BE2C (cell line): Measurements from ENCODE around the gene LRP11.
A peak's percentile ranks its signal among the peaks of the same experiment; 100 is the strongest.
"Not testable (repeated sequence)": the region's sequence is repeated elsewhere in the genome, so short reads cannot be mapped to it uniquely, and the experiment has no call there.

Source experiments
- DNase-seq: peaks from one replicate; pipeline ENCODE4 v3.0.0-alpha.2; 2020
- H3K27me3 ChIP-seq: fragments of 250-450 bp; sonication (Bioruptor Pico); 2 replicates; pipeline ENCODE4 v1.5.1; 2020; ENCODE audit warnings: mild to moderate bottlenecking
- H3K36me3 ChIP-seq: fragments of 250-450 bp; sonication (Bioruptor Pico); 2 replicates; pipeline ENCODE4 v1.5.1; 2020; ENCODE audit warnings: mild to moderate bottlenecking
- H3K4me1 ChIP-seq: fragments of 250-450 bp; sonication (Bioruptor Pico); 2 replicates; pipeline ENCODE4 v1.5.1; 2020
- H3K4me3 ChIP-seq: 2 replicates; pipeline ENCODE4 v1.5.1; 2011; ENCODE audit warnings: low read depth, low read length
- H3K9me3 ChIP-seq: fragments of 250-450 bp; sonication (Bioruptor Pico); 2 replicates; pipeline ENCODE4 v1.5.1; 2020
- TF ChIP-seq, protein P1 (sequence below): IDR thresholded peaks from 2 replicates; pipeline ENCODE4 v1.5.1; 2012; ENCODE audit warnings: mild to moderate bottlenecking, low read depth, low read length

The LRP11 gene

DNA sequence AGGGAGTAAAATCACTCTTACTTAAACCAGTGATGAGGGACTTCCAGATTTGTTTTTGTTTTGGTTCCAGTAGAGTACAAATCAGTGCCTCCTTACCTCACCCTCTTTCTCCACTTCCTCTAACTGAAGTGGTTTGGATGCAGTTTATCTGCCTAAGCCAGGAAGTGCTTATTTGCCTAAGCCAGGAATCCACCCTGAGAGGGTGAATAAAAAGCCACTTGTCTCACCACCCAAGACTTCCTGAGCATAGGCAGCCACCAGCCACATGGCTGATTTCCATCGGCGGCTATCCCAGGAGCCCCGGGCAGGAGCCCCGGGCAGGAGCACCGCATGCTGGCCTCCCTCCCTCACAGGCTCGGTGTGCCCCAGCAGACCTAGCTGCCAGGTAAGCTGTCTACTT, 12.0 kb downstream of the LRP11 start:
- peaks cover 9% of the 10 kb centered on the region for H3K4me1 ChIP-seq
- no peak for DNase-seq

DNA sequence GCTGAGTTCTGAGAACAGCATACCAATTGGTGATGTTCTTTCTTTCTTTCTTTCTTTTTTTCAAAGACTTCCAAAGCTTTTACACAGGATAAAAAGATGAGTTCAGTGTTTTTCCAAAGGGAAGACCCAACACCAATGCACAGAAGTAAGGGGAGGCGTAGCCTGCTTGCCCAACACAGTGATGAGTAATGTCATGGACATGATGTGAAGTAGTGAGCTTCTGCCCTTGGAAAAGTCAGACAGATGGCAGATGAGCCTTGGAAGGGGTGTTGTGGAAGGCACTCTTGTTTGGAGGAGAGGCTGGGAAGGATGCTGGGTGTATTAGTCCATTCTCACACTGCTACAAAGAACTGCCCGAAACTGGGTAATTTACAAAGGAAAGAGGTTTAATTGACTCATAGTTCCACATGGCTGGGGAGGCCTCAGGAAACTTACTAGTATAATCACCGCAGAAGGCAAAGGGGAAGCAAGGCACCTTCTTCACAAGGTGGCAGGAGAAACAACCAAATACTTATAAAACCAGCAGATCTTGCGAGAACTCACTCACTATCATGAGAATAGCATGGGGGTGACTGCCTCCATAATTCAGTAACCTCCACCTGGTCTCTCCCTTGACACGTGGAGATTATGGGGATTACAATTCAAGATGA, 12.6 kb downstream of the LRP11 start:
- Histone ChIP-seq H3K36me3 (no peaks in the 10 kb centered on the region), H3K27me3 (no peaks in the 10 kb centered on the region), H3K4me1 (peaks cover 13% of the 10 kb centered on the region), H3K9me3 (no peaks in the 10 kb centered on the region), H3K4me3 (no peak overlapping the region)
- DNase-seq = no peak
- TF ChIP-seq, protein P1, sequence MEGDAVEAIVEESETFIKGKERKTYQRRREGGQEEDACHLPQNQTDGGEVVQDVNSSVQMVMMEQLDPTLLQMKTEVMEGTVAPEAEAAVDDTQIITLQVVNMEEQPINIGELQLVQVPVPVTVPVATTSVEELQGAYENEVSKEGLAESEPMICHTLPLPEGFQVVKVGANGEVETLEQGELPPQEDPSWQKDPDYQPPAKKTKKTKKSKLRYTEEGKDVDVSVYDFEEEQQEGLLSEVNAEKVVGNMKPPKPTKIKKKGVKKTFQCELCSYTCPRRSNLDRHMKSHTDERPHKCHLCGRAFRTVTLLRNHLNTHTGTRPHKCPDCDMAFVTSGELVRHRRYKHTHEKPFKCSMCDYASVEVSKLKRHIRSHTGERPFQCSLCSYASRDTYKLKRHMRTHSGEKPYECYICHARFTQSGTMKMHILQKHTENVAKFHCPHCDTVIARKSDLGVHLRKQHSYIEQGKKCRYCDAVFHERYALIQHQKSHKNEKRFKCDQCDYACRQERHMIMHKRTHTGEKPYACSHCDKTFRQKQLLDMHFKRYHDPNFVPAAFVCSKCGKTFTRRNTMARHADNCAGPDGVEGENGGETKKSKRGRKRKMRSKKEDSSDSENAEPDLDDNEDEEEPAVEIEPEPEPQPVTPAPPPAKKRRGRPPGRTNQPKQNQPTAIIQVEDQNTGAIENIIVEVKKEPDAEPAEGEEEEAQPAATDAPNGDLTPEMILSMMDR = no peak

More for the DNA sequence above, 12.0 kb downstream of the LRP11 start:
- Histone ChIP-seq H3K9me3 (no peaks in the 10 kb centered on the region), H3K4me3 (no peak overlapping the region), H3K27me3 (no peaks in the 10 kb centered on the region), H3K36me3 (no peaks in the 10 kb centered on the region)
- TF ChIP-seq, protein P1 = no peak

DNA sequence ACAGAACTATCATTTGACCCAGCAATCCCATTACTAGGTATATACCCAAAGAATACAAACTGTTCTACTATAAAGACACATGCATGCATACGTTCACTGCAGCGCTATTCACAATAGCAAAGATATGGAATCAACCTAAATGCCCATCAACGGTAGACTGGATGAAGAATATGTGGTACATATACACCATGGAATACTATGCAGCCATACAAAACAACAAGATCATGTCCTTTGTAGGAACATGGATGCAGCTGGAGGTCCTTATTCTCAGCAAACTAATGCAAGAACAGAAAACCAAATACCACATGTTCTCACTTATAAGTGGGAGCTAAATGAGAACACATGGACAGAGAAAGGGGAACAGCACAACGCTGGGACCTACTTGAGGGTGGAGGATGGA, 15.8 kb downstream of the LRP11 start:
- not testable (repeated sequence) for DNase-seq, H3K9me3 ChIP-seq, H3K4me3 ChIP-seq, H3K27me3 ChIP-seq, H3K36me3 ChIP-seq
- H3K4me1 ChIP-seq = peaks cover 31% of the 10 kb centered on the region

DNA sequence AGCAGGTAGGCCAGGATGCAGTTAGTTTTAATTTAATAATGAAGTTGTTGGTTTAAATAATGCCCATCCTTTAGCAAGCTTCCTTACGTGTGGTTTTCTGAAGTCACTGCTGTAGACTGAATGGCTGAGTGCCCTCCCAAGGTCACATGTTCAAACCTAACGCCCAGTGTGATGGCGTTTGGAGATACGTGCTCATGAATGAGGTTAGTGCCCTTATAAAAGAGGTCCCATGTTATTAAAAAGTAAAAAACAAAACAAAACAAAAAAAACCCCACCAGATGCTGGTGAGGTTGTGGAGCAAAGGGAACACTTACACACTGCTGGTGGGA, 16.3 kb downstream of the LRP11 start:
- no peak overlapping the region for H3K4me3 ChIP-seq
- peaks cover 31% of the 10 kb centered on the region for H3K4me1 ChIP-seq
- DNase-seq = no peak
- TF ChIP-seq, protein P1 = no peak
- H3K9me3 ChIP-seq = no peaks in the 10 kb centered on the region
- no peaks in the 10 kb centered on the region for H3K36me3 ChIP-seq
- no peaks in the 10 kb centered on the region for H3K27me3 ChIP-seq

DNA sequence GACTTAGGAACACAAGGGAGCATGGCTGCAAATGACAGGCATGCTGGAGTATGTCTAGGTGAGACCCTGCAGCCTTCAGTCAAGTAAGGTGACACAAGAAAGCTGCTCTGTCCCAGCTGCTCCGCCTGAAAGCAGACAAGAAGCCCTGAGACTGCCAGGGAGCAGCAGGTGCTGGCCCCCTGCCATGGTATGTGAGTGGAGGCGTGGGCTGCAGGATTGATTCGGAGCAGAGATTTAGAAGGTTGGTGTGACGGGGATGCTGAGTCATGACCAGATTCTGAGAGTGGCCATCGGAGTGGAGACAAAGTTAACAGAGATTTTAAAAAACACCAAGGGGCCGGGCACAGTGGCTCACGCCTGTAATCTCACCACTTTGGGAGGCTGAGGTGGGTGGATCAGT, 17.8 kb downstream of the LRP11 start:
- Histone ChIP-seq H3K9me3 (no peaks in the 10 kb centered on the region), H3K27me3 (no peaks in the 10 kb centered on the region), H3K4me1 (peaks cover 31% of the 10 kb centered on the region), H3K36me3 (no peaks in the 10 kb centered on the region), H3K4me3 (no peak overlapping the region)
- peak; percentile 74 for DNase-seq
- TF ChIP-seq, protein P1 = no peak

DNA sequence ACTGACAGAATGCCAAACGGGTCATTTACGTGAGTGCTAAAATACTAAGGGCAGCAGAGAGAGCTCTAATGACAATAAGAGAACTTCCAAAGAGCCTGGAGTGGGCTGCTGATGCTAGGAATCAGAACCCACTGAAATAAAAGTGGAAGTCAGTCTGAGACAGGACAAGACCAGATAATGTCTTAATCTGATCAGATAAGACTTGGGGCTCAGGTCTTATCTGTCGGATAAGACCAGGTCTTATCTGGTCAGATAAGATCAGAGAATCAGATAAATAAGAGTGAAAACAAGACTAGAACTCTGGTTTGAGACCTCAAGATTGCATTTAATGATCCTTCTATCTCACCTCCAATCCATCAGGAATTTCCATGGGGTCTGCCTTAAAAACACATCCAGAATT, 18.6 kb downstream of the LRP11 start:
- TF ChIP-seq, protein P1 = no peak
- no peak overlapping the region for H3K4me3 ChIP-seq
- H3K9me3 ChIP-seq = no peaks in the 10 kb centered on the region
- no peaks in the 10 kb centered on the region for H3K27me3 ChIP-seq
- no peaks in the 10 kb centered on the region for H3K36me3 ChIP-seq
- peaks cover 31% of the 10 kb centered on the region for H3K4me1 ChIP-seq
- DNase-seq = no peak

DNA sequence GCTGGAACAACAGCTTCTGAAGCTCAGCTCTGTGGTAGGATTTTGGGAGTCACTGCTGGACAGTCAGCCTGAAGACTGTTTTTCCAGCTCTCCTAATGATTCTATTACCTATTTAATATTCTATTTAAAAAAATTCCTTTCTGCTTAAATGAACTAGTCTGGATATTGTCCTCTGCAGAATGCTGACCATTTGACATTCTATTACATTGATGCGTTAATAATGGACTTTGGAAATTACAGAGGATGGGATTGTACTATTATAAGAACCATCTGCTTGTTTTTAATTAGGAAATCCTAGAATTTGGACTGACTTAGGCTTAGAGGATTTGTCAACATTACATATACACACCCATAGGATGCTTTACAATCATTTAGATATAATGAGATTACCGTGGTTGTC, 19.7 kb downstream of the LRP11 start:
- no peak for DNase-seq
- no peaks in the 10 kb centered on the region for H3K27me3 ChIP-seq
- TF ChIP-seq, protein P1 = no peak
- H3K36me3 ChIP-seq = no peaks in the 10 kb centered on the region
- no peaks in the 10 kb centered on the region for H3K9me3 ChIP-seq
- H3K4me1 ChIP-seq = peaks cover 31% of the 10 kb centered on the region
- H3K4me3 ChIP-seq = no peak overlapping the region

DNA sequence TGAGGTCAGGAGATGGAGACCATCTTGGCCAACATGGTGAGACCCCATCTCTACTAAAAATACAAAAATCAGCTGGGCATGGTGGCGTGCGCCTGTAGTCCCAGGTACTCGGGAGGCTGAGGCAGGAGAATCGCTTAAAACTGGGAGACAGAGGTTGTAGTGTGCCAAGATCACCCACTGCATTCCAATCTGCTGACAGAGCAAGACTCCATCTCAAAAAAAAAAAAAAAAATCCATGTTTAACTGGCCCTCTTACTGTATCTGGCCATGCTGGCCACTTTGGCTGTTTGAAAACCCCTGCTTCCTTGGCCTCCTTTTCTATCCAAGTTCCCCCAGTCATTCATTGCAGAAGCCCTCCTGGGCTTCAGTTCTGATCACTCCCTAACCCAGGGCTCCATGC, 20.1 kb downstream of the LRP11 start:
- not testable (repeated sequence) for H3K27me3 ChIP-seq, H3K4me3 ChIP-seq, H3K36me3 ChIP-seq, H3K9me3 ChIP-seq, DNase-seq
- H3K4me1 ChIP-seq = peaks cover 31% of the 10 kb centered on the region
